Measurements from ENCODE around the gene CAPZA2. TPM values are rescaled to one million over a fixed set of nuclear protein-coding genes. Genes with fewer than 3 reads are reported as not detected.

CAPZA2 gene
- total and polyA plus RNA-seq, 2 experiments from 2014 or later = 49.1 to 106 TPM

DNA sequence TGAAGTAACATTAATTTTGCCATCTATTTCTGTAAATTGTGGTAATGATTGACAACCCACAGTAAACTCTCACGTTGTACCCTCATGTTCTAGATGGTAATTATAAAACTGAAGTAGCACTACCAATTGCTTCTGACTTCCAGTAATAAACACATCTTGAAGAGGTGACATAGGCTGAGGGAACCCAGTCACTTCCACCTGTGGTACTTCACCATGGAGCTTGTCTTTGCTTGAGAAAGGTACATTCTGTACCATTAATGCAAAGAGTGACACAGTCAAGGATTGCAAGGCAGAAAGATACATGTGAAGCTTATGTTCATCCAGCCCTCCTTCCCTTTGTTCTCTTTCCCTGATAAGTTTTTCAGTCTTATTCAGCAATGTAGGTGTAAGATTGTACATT lies 11.2 kb downstream of the CAPZA2 start:
- Mint-ChIP-seq H3K36me3 (ENCODE audit: low read depth) (peaks cover 12% of the 10 kb centered on the region; the same call in 2 of the 3 replicates), H3K27ac (no peak overlapping the region), H3K4me1 (peaks cover 20% of the 10 kb centered on the region), H3K9me3 (no peaks in the 10 kb centered on the region), H3K27me3 (ENCODE audit: insufficient read depth, low read depth, poor library complexity) (peaks cover 1% of the 10 kb centered on the region), H3K4me3 (no peak overlapping the region)
- Histone ChIP-seq H3K4me2 (no peak overlapping the region), H3F3A (replicated peaks; ENCODE audit: low read depth) (no peaks in the 10 kb centered on the region), H3K4me3 (no peak overlapping the region), H2AFZ (no peak overlapping the region), H3K27me3 (ENCODE audit: insufficient read depth) (no peaks in the 10 kb centered on the region), H3K9me2 (ENCODE audit: insufficient read depth) (no peaks in the 10 kb centered on the region), H3K36me3 (ENCODE audit: insufficient read depth) (no peaks in the 10 kb centered on the region), H3K79me2 (replicated peaks; ENCODE audit: insufficient read depth) (peaks cover 100% of the 10 kb centered on the region), H4K20me1 (replicated peaks; ENCODE audit: insufficient read depth) (peaks cover 65% of the 10 kb centered on the region), H3K27ac (ENCODE audit: low read depth) (no peak overlapping the region), H3K4me1 (ENCODE audit: insufficient read depth) (peaks cover 24% of the 10 kb centered on the region)
- DNase-seq (ENCODE audit: low spot score) (no peak), ATAC-seq (no peak)
- TF ChIP-seq, protein P1, sequence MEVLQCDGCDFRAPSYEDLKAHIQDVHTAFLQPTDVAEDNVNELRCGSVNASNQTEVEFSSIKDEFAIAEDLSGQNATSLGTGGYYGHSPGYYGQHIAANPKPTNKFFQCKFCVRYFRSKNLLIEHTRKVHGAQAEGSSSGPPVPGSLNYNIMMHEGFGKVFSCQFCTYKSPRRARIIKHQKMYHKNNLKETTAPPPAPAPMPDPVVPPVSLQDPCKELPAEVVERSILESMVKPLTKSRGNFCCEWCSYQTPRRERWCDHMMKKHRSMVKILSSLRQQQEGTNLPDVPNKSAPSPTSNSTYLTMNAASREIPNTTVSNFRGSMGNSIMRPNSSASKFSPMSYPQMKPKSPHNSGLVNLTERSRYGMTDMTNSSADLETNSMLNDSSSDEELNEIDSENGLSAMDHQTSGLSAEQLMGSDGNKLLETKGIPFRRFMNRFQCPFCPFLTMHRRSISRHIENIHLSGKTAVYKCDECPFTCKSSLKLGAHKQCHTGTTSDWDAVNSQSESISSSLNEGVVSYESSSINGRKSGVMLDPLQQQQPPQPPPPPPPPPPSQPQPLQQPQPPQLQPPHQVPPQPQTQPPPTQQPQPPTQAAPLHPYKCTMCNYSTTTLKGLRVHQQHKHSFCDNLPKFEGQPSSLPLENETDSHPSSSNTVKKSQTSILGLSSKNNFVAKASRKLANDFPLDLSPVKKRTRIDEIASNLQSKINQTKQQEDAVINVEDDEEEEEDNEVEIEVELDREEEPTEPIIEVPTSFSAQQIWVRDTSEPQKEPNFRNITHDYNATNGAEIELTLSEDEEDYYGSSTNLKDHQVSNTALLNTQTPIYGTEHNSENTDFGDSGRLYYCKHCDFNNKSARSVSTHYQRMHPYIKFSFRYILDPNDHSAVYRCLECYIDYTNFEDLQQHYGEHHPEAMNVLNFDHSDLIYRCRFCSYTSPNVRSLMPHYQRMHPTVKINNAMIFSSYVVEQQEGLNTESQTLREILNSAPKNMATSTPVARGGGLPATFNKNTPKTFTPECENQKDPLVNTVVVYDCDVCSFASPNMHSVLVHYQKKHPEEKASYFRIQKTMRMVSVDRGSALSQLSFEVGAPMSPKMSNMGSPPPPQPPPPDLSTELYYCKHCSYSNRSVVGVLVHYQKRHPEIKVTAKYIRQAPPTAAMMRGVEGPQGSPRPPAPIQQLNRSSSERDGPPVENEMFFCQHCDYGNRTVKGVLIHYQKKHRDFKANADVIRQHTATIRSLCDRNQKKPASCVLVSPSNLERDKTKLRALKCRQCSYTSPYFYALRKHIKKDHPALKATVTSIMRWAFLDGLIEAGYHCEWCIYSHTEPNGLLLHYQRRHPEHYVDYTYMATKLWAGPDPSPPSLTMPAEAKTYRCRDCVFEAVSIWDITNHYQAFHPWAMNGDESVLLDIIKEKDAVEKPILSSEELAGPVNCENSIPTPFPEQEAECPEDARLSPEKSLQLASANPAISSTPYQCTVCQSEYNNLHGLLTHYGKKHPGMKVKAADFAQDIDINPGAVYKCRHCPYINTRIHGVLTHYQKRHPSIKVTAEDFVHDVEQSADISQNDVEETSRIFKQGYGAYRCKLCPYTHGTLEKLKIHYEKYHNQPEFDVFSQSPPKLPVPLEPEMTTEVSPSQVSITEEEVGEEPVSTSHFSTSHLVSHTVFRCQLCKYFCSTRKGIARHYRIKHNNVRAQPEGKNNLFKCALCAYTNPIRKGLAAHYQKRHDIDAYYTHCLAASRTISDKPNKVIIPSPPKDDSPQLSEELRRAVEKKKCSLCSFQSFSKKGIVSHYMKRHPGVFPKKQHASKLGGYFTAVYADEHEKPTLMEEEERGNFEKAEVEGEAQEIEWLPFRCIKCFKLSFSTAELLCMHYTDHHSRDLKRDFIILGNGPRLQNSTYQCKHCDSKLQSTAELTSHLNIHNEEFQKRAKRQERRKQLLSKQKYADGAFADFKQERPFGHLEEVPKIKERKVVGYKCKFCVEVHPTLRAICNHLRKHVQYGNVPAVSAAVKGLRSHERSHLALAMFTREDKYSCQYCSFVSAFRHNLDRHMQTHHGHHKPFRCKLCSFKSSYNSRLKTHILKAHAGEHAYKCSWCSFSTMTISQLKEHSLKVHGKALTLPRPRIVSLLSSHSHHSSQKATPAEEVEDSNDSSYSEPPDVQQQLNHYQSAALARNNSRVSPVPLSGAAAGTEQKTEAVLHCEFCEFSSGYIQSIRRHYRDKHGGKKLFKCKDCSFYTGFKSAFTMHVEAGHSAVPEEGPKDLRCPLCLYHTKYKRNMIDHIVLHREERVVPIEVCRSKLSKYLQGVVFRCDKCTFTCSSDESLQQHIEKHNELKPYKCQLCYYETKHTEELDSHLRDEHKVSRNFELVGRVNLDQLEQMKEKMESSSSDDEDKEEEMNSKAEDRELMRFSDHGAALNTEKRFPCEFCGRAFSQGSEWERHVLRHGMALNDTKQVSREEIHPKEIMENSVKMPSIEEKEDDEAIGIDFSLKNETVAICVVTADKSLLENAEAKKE (CRISPR knock-in tag; IDR thresholded peaks at IDR 0.05) = no peak
- TF ChIP-seq, protein P2, sequence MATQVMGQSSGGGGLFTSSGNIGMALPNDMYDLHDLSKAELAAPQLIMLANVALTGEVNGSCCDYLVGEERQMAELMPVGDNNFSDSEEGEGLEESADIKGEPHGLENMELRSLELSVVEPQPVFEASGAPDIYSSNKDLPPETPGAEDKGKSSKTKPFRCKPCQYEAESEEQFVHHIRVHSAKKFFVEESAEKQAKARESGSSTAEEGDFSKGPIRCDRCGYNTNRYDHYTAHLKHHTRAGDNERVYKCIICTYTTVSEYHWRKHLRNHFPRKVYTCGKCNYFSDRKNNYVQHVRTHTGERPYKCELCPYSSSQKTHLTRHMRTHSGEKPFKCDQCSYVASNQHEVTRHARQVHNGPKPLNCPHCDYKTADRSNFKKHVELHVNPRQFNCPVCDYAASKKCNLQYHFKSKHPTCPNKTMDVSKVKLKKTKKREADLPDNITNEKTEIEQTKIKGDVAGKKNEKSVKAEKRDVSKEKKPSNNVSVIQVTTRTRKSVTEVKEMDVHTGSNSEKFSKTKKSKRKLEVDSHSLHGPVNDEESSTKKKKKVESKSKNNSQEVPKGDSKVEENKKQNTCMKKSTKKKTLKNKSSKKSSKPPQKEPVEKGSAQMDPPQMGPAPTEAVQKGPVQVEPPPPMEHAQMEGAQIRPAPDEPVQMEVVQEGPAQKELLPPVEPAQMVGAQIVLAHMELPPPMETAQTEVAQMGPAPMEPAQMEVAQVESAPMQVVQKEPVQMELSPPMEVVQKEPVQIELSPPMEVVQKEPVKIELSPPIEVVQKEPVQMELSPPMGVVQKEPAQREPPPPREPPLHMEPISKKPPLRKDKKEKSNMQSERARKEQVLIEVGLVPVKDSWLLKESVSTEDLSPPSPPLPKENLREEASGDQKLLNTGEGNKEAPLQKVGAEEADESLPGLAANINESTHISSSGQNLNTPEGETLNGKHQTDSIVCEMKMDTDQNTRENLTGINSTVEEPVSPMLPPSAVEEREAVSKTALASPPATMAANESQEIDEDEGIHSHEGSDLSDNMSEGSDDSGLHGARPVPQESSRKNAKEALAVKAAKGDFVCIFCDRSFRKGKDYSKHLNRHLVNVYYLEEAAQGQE (IDR thresholded peaks at IDR 0.05; ENCODE audit: unreplicated experiment) = no peak

Data from GM23338 (cell line).